Hippocampal formation (tissue), 2 donors: Measurements from ENCODE around the gene L3MBTL3.

Source experiments
- DNase-seq, 2 donors: peaks; one replicate each; lab custom pipeline; 2025; lab: John Stamatoyannopoulos, UW

Gene L3MBTL3

GRCh38 chr6:130182466-130182865 is 164.1 kb downstream of the L3MBTL3 start:
- DNase-seq = no peak

GRCh38 chr6:130183271-130184222 is 165.2 kb downstream of the L3MBTL3 start:
- no peak for DNase-seq

GRCh38 chr6:130185658-130186057 is 167.3 kb downstream of the L3MBTL3 start:
- no peak for DNase-seq

DNA sequence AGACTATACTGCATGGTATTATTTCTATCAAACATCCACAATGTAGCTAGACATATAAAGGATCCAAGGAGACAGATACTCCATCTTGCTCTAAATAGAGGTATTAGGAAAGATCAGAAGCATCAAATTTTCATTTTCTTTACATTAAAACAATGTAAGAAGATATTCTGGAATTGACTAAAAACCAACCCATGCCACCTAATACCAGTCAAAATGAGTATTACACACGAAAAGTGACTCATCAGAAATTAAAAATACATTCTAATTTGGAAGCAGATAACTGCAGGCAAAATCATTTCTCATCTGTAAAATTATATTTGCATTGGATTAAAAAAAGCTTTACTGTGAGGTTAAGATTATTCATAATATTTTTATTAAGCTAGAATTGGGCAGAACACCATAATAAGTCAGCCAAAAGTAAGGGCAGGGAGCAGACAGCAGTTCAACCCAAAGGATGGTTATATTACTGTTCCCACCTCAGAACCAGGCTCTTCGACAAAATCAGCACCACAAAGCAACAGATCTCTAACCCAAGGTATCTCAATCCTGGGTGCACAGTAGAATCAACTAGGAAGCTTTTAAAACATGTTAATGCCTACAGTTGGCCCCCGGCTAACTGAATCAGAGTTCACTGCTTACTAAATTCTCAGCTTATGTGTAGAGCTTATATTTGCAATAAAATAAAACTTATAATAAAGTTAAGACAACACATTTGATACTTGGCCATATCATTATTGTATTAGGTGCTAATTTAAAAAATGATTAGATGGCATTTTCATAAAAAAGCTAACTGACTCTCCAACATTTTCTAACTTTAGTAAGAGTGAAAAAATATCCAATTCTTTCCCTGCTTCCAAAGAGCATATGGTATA is 169.2 kb downstream of the L3MBTL3 start:
- DNase-seq = no peak

GRCh38 chr6:130188207-130188899 is 170.0 kb downstream of the L3MBTL3 start:
- DNase-seq = no peak

DNA sequence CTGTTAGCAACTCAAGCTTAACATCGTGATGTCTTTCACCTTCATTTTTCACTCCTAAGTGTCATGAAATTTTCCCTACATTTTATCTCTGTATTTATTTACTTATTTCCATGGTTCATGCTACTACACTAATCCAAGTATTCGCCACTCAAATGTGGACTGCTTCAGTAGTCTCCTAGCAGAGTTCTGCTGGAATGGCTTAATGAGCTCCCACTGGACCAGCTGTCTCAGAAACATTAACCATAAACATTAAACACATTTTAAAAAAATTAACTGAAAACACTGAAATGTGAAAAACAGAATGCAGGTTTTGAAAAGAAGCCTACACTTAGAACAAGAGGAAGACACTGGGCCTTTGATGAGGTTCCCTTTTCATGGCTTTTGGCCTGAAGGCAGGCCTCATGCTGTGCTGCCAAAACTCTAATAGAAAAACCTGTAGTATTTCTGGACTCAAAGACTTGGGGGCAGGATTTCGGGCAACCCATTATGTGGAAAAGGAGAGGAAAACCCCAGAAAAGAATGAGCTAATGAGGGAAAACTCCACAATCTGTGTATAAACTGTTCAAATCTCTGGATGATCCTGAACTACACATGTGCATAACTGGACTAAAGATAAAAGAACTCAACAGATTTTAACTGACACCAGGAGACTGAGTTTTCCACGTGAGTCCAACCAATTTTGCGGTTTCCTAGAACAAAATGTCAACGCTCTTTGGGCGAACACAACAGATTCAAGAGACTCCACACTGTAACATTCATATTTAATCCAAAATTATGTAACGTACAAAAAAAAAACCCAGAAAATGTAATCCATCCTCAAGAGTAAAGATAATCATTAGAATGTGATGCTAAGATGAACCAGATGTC is 171.4 kb downstream of the L3MBTL3 start:
- no peak for DNase-seq
